Measurements from ENCODE around the gene CHRNB1. TPM values are rescaled to one million over a fixed set of nuclear protein-coding genes. Genes with fewer than 3 reads are reported as not detected.

CHRNB1 gene
- total RNA-seq, 1 donor = 6.1 TPM

DNA sequence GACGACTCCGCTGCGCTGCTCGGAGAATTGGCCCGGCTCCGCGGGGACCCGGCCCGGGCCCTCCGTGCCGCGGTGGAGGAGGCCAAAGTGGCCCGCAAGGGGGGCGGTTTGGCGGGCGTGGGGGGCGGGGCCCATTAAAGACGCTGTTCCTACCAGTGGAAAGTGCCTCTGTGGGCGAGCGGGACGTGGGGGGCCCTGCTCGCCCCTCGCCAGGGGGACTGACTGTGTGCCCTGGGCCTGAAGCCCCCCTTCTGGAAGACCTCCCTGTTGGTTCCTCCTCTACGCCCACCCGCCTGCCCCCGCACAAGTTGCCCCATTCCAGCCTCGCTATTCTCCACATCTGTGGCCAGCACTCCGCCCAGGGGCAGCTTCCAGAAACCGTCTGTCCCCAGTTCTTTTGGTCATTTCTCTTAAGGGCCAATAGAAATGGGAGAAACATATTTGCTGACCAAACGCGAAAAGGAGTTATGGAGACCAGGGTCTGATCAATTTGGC is 7.4 kb upstream of the CHRNB1 start:
- DNase-seq (ENCODE audit: low read depth) = no peak
- peak overlapping the region; percentile 53 for H3K4me3 ChIP-seq (ENCODE audit: low read depth, low read length)
- TF ChIP-seq, protein P1, sequence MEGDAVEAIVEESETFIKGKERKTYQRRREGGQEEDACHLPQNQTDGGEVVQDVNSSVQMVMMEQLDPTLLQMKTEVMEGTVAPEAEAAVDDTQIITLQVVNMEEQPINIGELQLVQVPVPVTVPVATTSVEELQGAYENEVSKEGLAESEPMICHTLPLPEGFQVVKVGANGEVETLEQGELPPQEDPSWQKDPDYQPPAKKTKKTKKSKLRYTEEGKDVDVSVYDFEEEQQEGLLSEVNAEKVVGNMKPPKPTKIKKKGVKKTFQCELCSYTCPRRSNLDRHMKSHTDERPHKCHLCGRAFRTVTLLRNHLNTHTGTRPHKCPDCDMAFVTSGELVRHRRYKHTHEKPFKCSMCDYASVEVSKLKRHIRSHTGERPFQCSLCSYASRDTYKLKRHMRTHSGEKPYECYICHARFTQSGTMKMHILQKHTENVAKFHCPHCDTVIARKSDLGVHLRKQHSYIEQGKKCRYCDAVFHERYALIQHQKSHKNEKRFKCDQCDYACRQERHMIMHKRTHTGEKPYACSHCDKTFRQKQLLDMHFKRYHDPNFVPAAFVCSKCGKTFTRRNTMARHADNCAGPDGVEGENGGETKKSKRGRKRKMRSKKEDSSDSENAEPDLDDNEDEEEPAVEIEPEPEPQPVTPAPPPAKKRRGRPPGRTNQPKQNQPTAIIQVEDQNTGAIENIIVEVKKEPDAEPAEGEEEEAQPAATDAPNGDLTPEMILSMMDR (IDR thresholded peaks at IDR 0.05; ENCODE audit: insufficient read depth, low read length) = no peak

GRCh38 chr17:7437950-7438614 is 6.8 kb upstream of the CHRNB1 start:
- peak overlapping the region; percentile 35 for H3K4me3 ChIP-seq (ENCODE audit: low read depth, low read length)
- TF ChIP-seq, protein P1 (IDR thresholded peaks at IDR 0.05; ENCODE audit: insufficient read depth, low read length) = no peak
- DNase-seq (ENCODE audit: low read depth) = no peak

DNA sequence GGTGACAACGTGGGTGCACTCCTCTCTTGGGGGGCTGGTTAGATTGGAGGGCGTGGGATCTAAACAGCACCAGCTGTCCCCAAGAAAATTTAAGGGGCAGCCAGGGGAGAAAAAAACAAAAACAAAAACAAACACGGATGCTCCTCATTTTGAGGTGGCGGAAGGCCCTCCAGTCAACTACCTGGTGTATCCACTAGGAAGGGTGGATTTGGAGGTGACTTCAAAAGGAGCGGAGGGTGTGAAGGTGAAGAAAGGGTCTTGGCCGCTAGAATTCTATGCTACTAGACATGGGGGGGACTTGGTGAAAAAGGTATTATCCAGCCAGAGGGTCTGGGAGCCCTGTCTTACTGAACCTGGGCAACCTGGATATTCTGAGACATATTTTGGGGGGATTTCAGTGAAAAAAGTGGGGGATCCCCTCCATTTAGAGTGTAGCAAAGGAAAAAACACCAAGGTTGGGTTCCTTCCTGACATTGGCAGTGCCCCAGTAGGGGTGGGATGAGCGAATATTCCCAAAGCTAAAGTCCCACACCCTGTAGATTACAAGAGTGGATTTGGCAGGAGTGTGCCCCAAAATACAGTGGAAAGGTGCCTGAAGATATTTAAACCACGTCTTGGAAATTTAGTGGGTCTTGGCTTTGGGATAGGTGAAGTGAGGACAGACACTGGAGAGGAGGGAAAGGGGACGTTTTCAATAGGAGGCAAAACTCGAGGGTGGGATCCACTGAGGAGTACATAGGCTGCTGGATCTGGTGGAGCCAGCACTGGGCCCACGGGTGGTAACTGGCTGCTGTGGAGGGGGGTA is 6.0 kb upstream of the CHRNB1 start:
- no peak for DNase-seq (ENCODE audit: low read depth)
- H3K4me3 ChIP-seq (ENCODE audit: low read depth, low read length) = peak overlapping the region; percentile 17
- TF ChIP-seq, protein P1 (IDR thresholded peaks at IDR 0.05; ENCODE audit: insufficient read depth, low read length) = no peak

DNA sequence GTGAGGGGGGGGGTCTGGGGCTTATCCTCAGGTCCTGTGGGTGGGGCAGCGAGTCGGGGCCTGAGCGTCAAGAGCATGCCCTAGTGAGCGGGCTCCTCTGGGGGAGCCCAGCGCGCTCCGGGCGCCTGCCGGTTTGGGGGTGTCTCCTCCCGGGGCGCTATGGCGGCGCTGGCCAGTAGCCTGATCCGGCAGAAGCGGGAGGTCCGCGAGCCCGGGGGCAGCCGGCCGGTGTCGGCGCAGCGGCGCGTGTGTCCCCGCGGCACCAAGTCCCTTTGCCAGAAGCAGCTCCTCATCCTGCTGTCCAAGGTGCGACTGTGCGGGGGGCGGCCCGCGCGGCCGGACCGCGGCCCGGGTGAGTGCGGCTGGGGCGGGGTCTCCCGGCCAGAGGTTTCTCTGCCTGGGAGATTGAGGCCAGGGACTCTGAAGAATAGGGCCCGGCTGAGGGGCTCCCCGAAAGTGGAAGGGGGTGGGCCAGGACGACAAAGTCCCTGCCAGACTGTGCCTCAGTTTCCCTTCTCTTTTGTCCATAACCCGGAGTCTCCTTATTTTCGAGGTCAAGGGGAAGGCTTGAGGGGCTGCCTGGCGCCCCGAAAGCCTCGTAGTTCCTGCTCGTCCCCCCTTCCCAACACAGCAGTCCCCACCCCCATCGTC is 5.3 kb upstream of the CHRNB1 start, which contains the start of gene FGF11:
FGF11 (plus strand) TSS at position 51 of the 651 bp plus-strand sequence; CDS start at position 160, 109 bp downstream.
- TF ChIP-seq, protein P1 (IDR thresholded peaks at IDR 0.05; ENCODE audit: insufficient read depth, low read length) = no peak
- no peak for DNase-seq (ENCODE audit: low read depth)
- peak within 1 kb of the TSS; percentile 57 for H3K4me3 ChIP-seq (ENCODE audit: low read depth, low read length)

- peak; percentile 22 for DNase-seq (ENCODE audit: low read depth)
- TF ChIP-seq, protein P1 (IDR thresholded peaks at IDR 0.05; ENCODE audit: insufficient read depth, low read length) = no peak
- H3K4me3 ChIP-seq (ENCODE audit: low read depth, low read length) = peak overlapping the region; percentile 57
These were observed 4.6 kb upstream of the CHRNB1 start for GRCh38 chr17:7440113-7440833.

- peak; percentile 22 for DNase-seq (ENCODE audit: low read depth)
- TF ChIP-seq, protein P1 (IDR thresholded peaks at IDR 0.05; ENCODE audit: insufficient read depth, low read length) = peak; percentile 23
- no peak overlapping the region for H3K4me3 ChIP-seq (ENCODE audit: low read depth, low read length)
These were observed 4.0 kb upstream of the CHRNB1 start for GRCh38 chr17:7440834-7441195.

Measured in fibroblast of the aortic adventitia (primary cell).